Trophoblast cell (in vitro differentiated cells and primary cell): ENCODE measurements around the gene TRMT1.

Experiments
- DNase-seq, 2 donors: peaks; one replicate each; pipeline ENCODE4 v3.0.0-alpha.2; 2016
- H2AFZ ChIP-seq: 2 replicates; pipeline ENCODE4 v1.6.1; 2013; ENCODE audit warnings: low read length, moderate library complexity, mild to moderate bottlenecking; ENCODE audit not compliant: insufficient read depth, poor library complexity
- H2AK5ac ChIP-seq: 2 replicates; pipeline ENCODE4 v1.6.1; 2013; ENCODE audit warnings: mild to moderate bottlenecking, low read length
- H2BK120ac ChIP-seq: 2 replicates; pipeline ENCODE4 v1.6.1; 2013; ENCODE audit warnings: low read length, mild to moderate bottlenecking, moderate library complexity; ENCODE audit not compliant: insufficient read depth, poor library complexity
- H2BK12ac ChIP-seq: 2 replicates; pipeline ENCODE4 v1.6.1; 2013; ENCODE audit warnings: mild to moderate bottlenecking, low read length, moderate library complexity
- H2BK5ac ChIP-seq: 2 replicates; pipeline ENCODE4 v1.6.1; 2013; ENCODE audit warnings: low read length, low read depth, moderate library complexity, mild to moderate bottlenecking; ENCODE audit not compliant: poor library complexity
- H3K14ac ChIP-seq: 2 replicates; pipeline ENCODE4 v1.6.1; 2013; ENCODE audit warnings: mild to moderate bottlenecking, low read length
- H3K18ac ChIP-seq: 2 replicates; pipeline ENCODE4 v1.6.1; 2013; ENCODE audit warnings: mild to moderate bottlenecking, low read length
- H3K23ac ChIP-seq: 2 replicates; pipeline ENCODE4 v1.6.1; 2013; ENCODE audit warnings: low read length
- H3K27ac ChIP-seq: 2 replicates; pipeline ENCODE4 v1.5.1; 2013; ENCODE audit warnings: low read depth, mild to moderate bottlenecking, inconsistent platforms, low read length, moderate library complexity
- H3K27me3 ChIP-seq: 2 replicates; pipeline ENCODE4 v1.6.1; 2013; ENCODE audit warnings: inconsistent platforms, mild to moderate bottlenecking, low read length, moderate library complexity; ENCODE audit not compliant: insufficient read depth
- H3K36me3 ChIP-seq, 2 experiments: 1 replicate in 1 of 2; 2 replicates in 1 of 2; pipeline ENCODE4 v1.6.1; 2013; ENCODE audit warnings: low read length in 2 of 2, mild to moderate bottlenecking in 2 of 2, moderate library complexity in 1 of 2; ENCODE audit not compliant: insufficient read depth in 2 of 2, control insufficient read depth in 1 of 2
- H3K4ac ChIP-seq: 2 replicates; pipeline ENCODE4 v1.6.1; 2013; ENCODE audit warnings: low read depth, mild to moderate bottlenecking, low read length, moderate library complexity
- H3K4me1 ChIP-seq, 2 experiments: 1 replicate in 1 of 2; 2 replicates in 1 of 2; pipeline ENCODE4 v1.6.1; 2013; ENCODE audit warnings: low read length in 2 of 2, mild to moderate bottlenecking in 2 of 2, moderate library complexity in 1 of 2; ENCODE audit not compliant: insufficient read depth in 2 of 2, control insufficient read depth in 1 of 2
- H3K4me2 ChIP-seq: 2 replicates; pipeline ENCODE4 v1.6.1; 2013; ENCODE audit warnings: inconsistent platforms, mild to moderate bottlenecking, low read length, moderate library complexity
- H3K4me3 ChIP-seq: 2 replicates; pipeline ENCODE4 v1.5.1; 2013; ENCODE audit warnings: mild to moderate bottlenecking, low read depth, low read length, inconsistent platforms
- H3K79me1 ChIP-seq: one replicate; pipeline ENCODE4 v1.6.1; 2013; ENCODE audit warnings: low read length
- H3K79me2 ChIP-seq: 2 replicates; pipeline ENCODE4 v1.6.1; 2013; ENCODE audit warnings: low read length, mild to moderate bottlenecking; ENCODE audit not compliant: control insufficient read depth, insufficient read depth, poor library complexity
- H3K9ac ChIP-seq: 2 replicates; pipeline ENCODE4 v1.6.1; 2013; ENCODE audit warnings: mild to moderate bottlenecking, low read length
- H3K9me3 ChIP-seq: 2 replicates; pipeline ENCODE4 v1.6.1; 2013; ENCODE audit warnings: low read depth, mild to moderate bottlenecking, control low read depth, inconsistent platforms, low read length; ENCODE audit not compliant: insufficient read depth
- H4K12ac ChIP-seq: 2 replicates; pipeline ENCODE4 v1.6.1; 2013; ENCODE audit warnings: low read depth, mild to moderate bottlenecking, low read length, moderate library complexity
- H4K8ac ChIP-seq: 2 replicates; pipeline ENCODE4 v1.6.1; 2013; ENCODE audit warnings: low read depth, mild to moderate bottlenecking, low read length, moderate library complexity
- H4K91ac ChIP-seq: one replicate; pipeline ENCODE4 v1.6.1; 2013; ENCODE audit warnings: low read depth, mild to moderate bottlenecking, low read length, moderate library complexity
- WGBS: extraction: QIAGEN DNeasy Blood & Tissue Kit; methylation state at CpG from one replicate; pipeline ENCODE4 v1.1.7; 2013; ENCODE audit warnings: missing lambda C conversion rate; ENCODE audit not compliant: insufficient read length, insufficient coverage; ENCODE audit errors: extremely low coverage; 5-methylcytosine and 5-hydroxymethylcytosine counted together

The TRMT1 gene

DNA sequence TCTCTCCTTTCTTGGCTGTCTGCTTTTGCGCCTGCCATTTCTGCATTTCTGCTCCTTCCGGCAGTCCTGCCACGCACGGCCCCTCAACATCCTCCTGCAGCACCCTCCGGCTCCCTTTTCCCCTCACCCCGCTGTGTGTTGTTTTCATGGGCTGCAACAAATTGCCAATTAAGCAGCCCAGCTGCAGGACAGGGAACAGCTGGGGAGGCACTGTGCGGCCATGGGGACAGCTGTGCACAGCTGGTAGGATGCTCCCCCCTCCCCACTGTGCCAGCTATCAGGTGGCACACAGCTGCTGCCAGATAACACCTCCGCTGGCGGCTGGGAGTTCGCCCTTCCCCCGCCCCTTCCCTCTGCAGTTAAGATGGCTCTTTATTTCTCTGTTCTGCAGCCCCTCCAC lies 39.3 kb downstream of the TRMT1 start:
- Histone ChIP-seq H3K23ac (no peak overlapping the region), H2AK5ac (no peak overlapping the region), H3K79me2 (no peaks in the 10 kb centered on the region), H3K14ac (no peak overlapping the region), H3K36me3 (no peaks in the 10 kb centered on the region), H4K8ac (no peak overlapping the region), H2AFZ (no peak overlapping the region), H3K9ac (no peak overlapping the region), H3K18ac (no peak overlapping the region), H4K91ac (no peak overlapping the region), H2BK120ac (no peak overlapping the region), H2BK5ac (no peak overlapping the region), H3K4me2 (no peak overlapping the region), H3K27me3 (peaks cover 21% of the 10 kb centered on the region), H3K4me3 (no peak overlapping the region), H3K4ac (no peak overlapping the region), H3K79me1 (no peaks in the 10 kb centered on the region), H4K12ac (no peak overlapping the region), H2BK12ac (no peak overlapping the region), H3K27ac (no peak overlapping the region), H3K4me1 (no peaks in the 10 kb centered on the region), H3K9me3 (no peaks in the 10 kb centered on the region)
- WGBS, result no CpG with 5 or more reads among the region's 11 CpGs
- no peak for DNase-seq

DNA sequence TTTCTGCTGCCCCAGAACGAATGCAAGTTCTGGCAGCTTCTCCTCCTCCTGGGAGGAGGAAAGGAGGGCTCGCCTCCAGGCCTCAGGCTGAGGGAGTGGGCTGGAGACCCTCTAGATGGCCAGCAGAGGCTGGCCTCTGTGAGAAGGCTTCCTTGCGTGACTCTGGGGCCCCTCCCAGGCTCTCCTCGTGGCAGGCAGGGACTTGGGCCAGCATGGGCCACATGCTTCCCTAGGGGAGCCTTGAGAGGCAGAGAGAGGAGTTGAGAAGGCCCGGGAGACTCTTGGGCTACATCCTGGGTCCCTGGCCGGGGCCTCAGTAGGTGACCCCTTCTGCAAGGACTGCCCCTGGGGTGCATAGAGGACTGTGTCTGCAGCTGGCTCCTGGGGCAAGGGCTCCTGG lies 39.8 kb downstream of the TRMT1 start:
- H3K27me3 ChIP-seq, result peaks cover 25% of the 10 kb centered on the region
- no CpG with 5 or more reads among the region's 6 CpGs for WGBS
- no peak overlapping the region for H3K4me3 ChIP-seq
- no peak overlapping the region for H2BK5ac ChIP-seq
- no peak overlapping the region for H3K4me2 ChIP-seq
- no peak overlapping the region for H3K18ac ChIP-seq
- H2AK5ac ChIP-seq, result no peak overlapping the region
- no peak for DNase-seq
- no peaks in the 10 kb centered on the region for H3K79me2 ChIP-seq
- H2BK12ac ChIP-seq, result no peak overlapping the region
- no peak overlapping the region for H3K9ac ChIP-seq
- no peak overlapping the region for H2BK120ac ChIP-seq
- no peak overlapping the region for H3K27ac ChIP-seq
- no peak overlapping the region for H2AFZ ChIP-seq
- no peak overlapping the region for H4K12ac ChIP-seq
- H3K79me1 ChIP-seq, result no peaks in the 10 kb centered on the region
- no peak overlapping the region for H3K4ac ChIP-seq
- no peak overlapping the region for H4K8ac ChIP-seq
- H3K23ac ChIP-seq, result no peak overlapping the region
- no peak overlapping the region for H4K91ac ChIP-seq
- no peak overlapping the region for H3K14ac ChIP-seq
- H3K9me3 ChIP-seq, result no peaks in the 10 kb centered on the region
- H3K36me3 ChIP-seq, result no peaks in the 10 kb centered on the region
- no peaks in the 10 kb centered on the region for H3K4me1 ChIP-seq

DNA sequence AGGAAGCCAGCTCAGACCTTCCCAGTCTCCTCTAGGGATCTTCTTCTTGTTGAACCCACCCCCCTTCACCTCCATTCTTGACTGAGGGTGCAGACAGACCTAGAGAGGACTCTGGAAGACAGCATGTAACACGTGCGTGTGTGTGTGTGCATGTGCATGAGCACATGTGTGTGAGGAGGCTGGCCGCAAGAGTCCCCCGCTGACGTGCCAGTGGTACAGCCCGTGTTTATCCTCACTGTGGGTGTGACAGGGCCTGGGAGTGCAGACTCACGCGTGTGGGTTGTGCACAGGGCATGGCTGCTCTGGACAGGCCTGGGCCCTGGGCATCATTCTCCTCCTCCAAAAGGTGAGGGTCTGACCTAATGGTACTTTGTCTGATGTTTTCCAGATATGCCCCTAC lies 40.2 kb downstream of the TRMT1 start:
- Histone ChIP-seq H3K4me3 (no peak overlapping the region), H2AK5ac (no peak overlapping the region), H3K4ac (no peak overlapping the region), H4K8ac (no peak overlapping the region), H3K23ac (no peak overlapping the region), H3K9ac (no peak overlapping the region), H2AFZ (no peak overlapping the region), H3K79me1 (no peaks in the 10 kb centered on the region), H2BK12ac (no peak overlapping the region), H3K4me2 (no peak overlapping the region), H2BK5ac (no peak overlapping the region), H3K14ac (no peak overlapping the region), H4K12ac (no peak overlapping the region), H3K36me3 (no peaks in the 10 kb centered on the region), H3K18ac (no peak overlapping the region), H4K91ac (no peak overlapping the region), H3K9me3 (no peaks in the 10 kb centered on the region), H2BK120ac (no peak overlapping the region), H3K79me2 (no peaks in the 10 kb centered on the region), H3K27ac (no peak overlapping the region), H3K4me1 (no peaks in the 10 kb centered on the region), H3K27me3 (peaks cover 25% of the 10 kb centered on the region)
- DNase-seq, result no peak
- WGBS, result no CpG with 5 or more reads among the region's 8 CpGs

DNA sequence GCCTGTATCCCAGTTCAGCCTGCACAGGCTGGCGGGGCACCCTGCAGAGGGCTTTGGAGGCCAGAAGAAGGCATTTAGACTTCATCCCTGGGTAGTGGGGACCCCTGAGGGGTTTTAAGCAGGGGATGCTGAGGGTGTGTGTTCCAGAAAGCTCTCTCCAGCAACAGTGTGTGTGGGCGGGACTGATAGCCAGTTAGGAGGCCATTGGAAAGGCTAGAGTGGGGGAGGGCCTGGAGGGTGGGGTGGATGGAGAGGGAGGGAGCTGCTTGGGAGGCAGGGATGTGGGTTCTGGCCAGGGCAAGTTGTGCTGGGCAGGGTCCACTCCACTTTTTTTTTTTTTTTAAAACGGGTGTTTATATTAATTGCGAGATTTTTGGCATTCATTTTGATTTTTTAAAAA lies 42.2 kb downstream of the TRMT1 start:
- H3K27ac ChIP-seq, result no peak overlapping the region
- no peaks in the 10 kb centered on the region for H3K36me3 ChIP-seq
- no peaks in the 10 kb centered on the region for H3K79me1 ChIP-seq
- H3K9me3 ChIP-seq, result no peaks in the 10 kb centered on the region
- no peak overlapping the region for H2BK12ac ChIP-seq
- H3K9ac ChIP-seq, result no peak overlapping the region
- no peak overlapping the region for H4K8ac ChIP-seq
- H3K4me2 ChIP-seq, result no peak overlapping the region
- no CpG with 5 or more reads among the region's 4 CpGs for WGBS
- H3K14ac ChIP-seq, result no peak overlapping the region
- no peak overlapping the region for H2BK5ac ChIP-seq
- H3K18ac ChIP-seq, result no peak overlapping the region
- H3K23ac ChIP-seq, result no peak overlapping the region
- H4K12ac ChIP-seq, result no peak overlapping the region
- no peaks in the 10 kb centered on the region for H3K79me2 ChIP-seq
- H3K4ac ChIP-seq, result no peak overlapping the region
- no peak overlapping the region for H2AK5ac ChIP-seq
- no peak overlapping the region for H2AFZ ChIP-seq
- no peak overlapping the region for H4K91ac ChIP-seq
- no peak overlapping the region for H3K4me3 ChIP-seq
- peaks cover 36% of the 10 kb centered on the region for H3K27me3 ChIP-seq
- H2BK120ac ChIP-seq, result no peak overlapping the region
- no peaks in the 10 kb centered on the region for H3K4me1 ChIP-seq
- no peak for DNase-seq
